Neural cell (in vitro differentiated cells): ENCODE measurements around the gene SLC7A14.

Experiments
- CTCF ChIP-seq: fragments of 450-650 bp; IDR thresholded peaks from 2 replicates; pipeline ENCODE4 v1.5.1; 2014; ENCODE audit warnings: antibody characterized with exemption, mild to moderate bottlenecking, moderate library complexity; ENCODE audit not compliant: poor library complexity, severe bottlenecking
- EP300 ChIP-seq: fragments of 450-650 bp; conservative IDR thresholded peaks from 2 replicates; pipeline ENCODE4 v1.6.1; 2014; ENCODE audit warnings: antibody characterized with exemption, mild to moderate bottlenecking, moderate library complexity; ENCODE audit not compliant: poor library complexity, severe bottlenecking
- REST ChIP-seq: IDR thresholded peaks from 2 replicates; pipeline ENCODE4 v1.6.1; 2012; ENCODE audit warnings: borderline replicate concordance

- TF ChIP-seq CTCF (no peak), REST (no peak), EP300 (no peak)
These were observed 54.8 kb downstream of the SLC7A14 start for GRCh38 chr3:170531054-170531453.
